ENCODE data around the gene USP32. TPM values are rescaled to one million over a fixed set of nuclear protein-coding genes. Genes with fewer than 3 reads are reported as not detected.

Gene USP32
- total and polyA plus RNA-seq, 2 donors (not counting 1 experiment from before 2014, with no cell fraction given): 7.7 to 48.8 TPM

- H3K4me3 Mint-ChIP-seq: no peak overlapping the region
- Histone ChIP-seq H3K9me3 (ENCODE audit: control extremely low read depth in 1 of 3, control insufficient read depth in 2 of 3, insufficient read depth in 1 of 3, low read length in 2 of 3) (peaks cover 0 to 1% (median 0%) of the 10 kb centered on the region in 3 donors), H3K4me3 (ENCODE audit: control extremely low read depth in 1 of 5, extremely low read depth in 1 of 5, insufficient read depth in 1 of 5, low read depth in 2 of 5, low read length in 4 of 5) (no peak overlapping the region), H3K36me3 (replicated peaks in 1 of 2; ENCODE audit: control extremely low read depth in 1 of 2, control insufficient read depth in 1 of 2, extremely low read depth in 1 of 2, insufficient read depth in 2 of 2, low read length in 1 of 2) (no peaks in the 10 kb centered on the region), H3K4me2 (replicated peaks; ENCODE audit: low read depth, low read length, poor library complexity, severe bottlenecking) (no peak overlapping the region), H3K9ac (ENCODE audit: low read length) (no peak overlapping the region), H3K27me3 (replicated peaks in 1 of 4; ENCODE audit: control extremely low read depth in 1 of 4, control insufficient read depth in 3 of 4, insufficient read depth in 4 of 4, low read length in 3 of 4) (no peaks in the 10 kb centered on the region), H3K79me2 (ENCODE audit: control insufficient read depth, insufficient read depth, low read length) (peaks cover 69% of the 10 kb centered on the region), H4K20me1 (ENCODE audit: control insufficient read depth, insufficient read depth, low read length, poor library complexity, severe bottlenecking) (peaks cover 12% of the 10 kb centered on the region), H3K4me1 (ENCODE audit: control insufficient read depth in 2 of 2, insufficient read depth in 2 of 2, low read length in 2 of 2) (peaks cover 5 to 6% of the 10 kb centered on the region in 2 donors), H3K27ac (ENCODE audit: low read length in 2 of 2) (no peak overlapping the region), H2AFZ (ENCODE audit: insufficient read depth, low read depth, low read length, poor library complexity, severe bottlenecking) (no peak overlapping the region)
- peaks cover 29% of the 10 kb centered on the region for H3K4me1 Mint-ChIP-seq
- H3K27ac Mint-ChIP-seq: no peak overlapping the region
- POLR2A ChIA-PET: no interaction called here
- DNase-seq (no peak), ATAC-seq (ENCODE audit: low read depth) (no peak)
- intact Hi-C loops (cut with micrococcal nuclease): no loop called here
- no peaks in the 10 kb centered on the region for H3K27me3 Mint-ChIP-seq
- CTCF ChIA-PET: no interaction called here
- H3K9me3 Mint-ChIP-seq (ENCODE audit: insufficient read depth): peaks cover 4% of the 10 kb centered on the region
- no peak for TF ChIP-seq EZH2 (IDR thresholded peaks at IDR 0.05; ENCODE audit: borderline replicate concordance, insufficient read depth, low read depth, low read length, poor library complexity, severe bottlenecking)
- TF ChIP-seq CTCF (IDR thresholded peaks at IDR 0.05): no peak
- 100% methylated on average over 2 of the region's 3 CpGs for WGBS (ENCODE audit: insufficient coverage)
Measured at GRCh38 chr17:60352071-60352470, 39.9 kb downstream of the USP32 start.

GRCh38 chr17:60351012-60351695 lies 40.8 kb downstream of the USP32 start:
- Histone ChIP-seq H3K4me2 (replicated peaks; ENCODE audit: low read depth, low read length, poor library complexity, severe bottlenecking) (no peak overlapping the region), H3K36me3 (replicated peaks in 1 of 2; ENCODE audit: control extremely low read depth in 1 of 2, control insufficient read depth in 1 of 2, extremely low read depth in 1 of 2, insufficient read depth in 2 of 2, low read length in 1 of 2) (no peaks in the 10 kb centered on the region), H2AFZ (ENCODE audit: insufficient read depth, low read depth, low read length, poor library complexity, severe bottlenecking) (no peak overlapping the region), H3K27me3 (replicated peaks in 1 of 4; ENCODE audit: control extremely low read depth in 1 of 4, control insufficient read depth in 3 of 4, insufficient read depth in 4 of 4, low read length in 3 of 4) (no peaks in the 10 kb centered on the region), H3K4me3 (ENCODE audit: control extremely low read depth in 1 of 5, extremely low read depth in 1 of 5, insufficient read depth in 1 of 5, low read depth in 2 of 5, low read length in 4 of 5) (no peak overlapping the region), H3K9ac (ENCODE audit: low read length) (no peak overlapping the region), H3K27ac (ENCODE audit: low read length in 2 of 2) (no peak overlapping the region), H3K79me2 (ENCODE audit: control insufficient read depth, insufficient read depth, low read length) (peaks cover 69% of the 10 kb centered on the region), H3K9me3 (ENCODE audit: control extremely low read depth in 1 of 3, control insufficient read depth in 2 of 3, insufficient read depth in 1 of 3, low read length in 2 of 3) (no peaks in the 10 kb centered on the region), H4K20me1 (ENCODE audit: control insufficient read depth, insufficient read depth, low read length, poor library complexity, severe bottlenecking) (peaks cover 19% of the 10 kb centered on the region), H3K4me1 (ENCODE audit: control insufficient read depth in 2 of 2, insufficient read depth in 2 of 2, low read length in 2 of 2) (peaks cover 5 to 6% of the 10 kb centered on the region in 2 donors)
- intact Hi-C loops (cut with micrococcal nuclease): no loop called here
- no peak for TF ChIP-seq CTCF (IDR thresholded peaks at IDR 0.05)
- no peak for TF ChIP-seq EZH2 (IDR thresholded peaks at IDR 0.05; ENCODE audit: borderline replicate concordance, insufficient read depth, low read depth, low read length, poor library complexity, severe bottlenecking)
- Mint-ChIP-seq H3K4me3 (no peak overlapping the region), H3K9me3 (ENCODE audit: insufficient read depth) (peaks cover under 1% of the 10 kb centered on the region), H3K27ac (no peak overlapping the region), H3K27me3 (no peaks in the 10 kb centered on the region), H3K4me1 (peaks cover 23% of the 10 kb centered on the region)
- WGBS (ENCODE audit: insufficient coverage): 100% methylated on average over 7 of the region's 11 CpGs
- ATAC-seq (ENCODE audit: low read depth) (no peak), DNase-seq (no peak)
- CTCF ChIA-PET: no interaction called here
- POLR2A ChIA-PET: no interaction called here

All from B cell (primary cell).